Measurements from ENCODE around the gene CYP4A22. TPM values are rescaled to one million over a fixed set of nuclear protein-coding genes. Genes with fewer than 3 reads are reported as not detected.

CYP4A22 gene
- total RNA-seq, 4 donors from 2014 or later, result not detected

DNA sequence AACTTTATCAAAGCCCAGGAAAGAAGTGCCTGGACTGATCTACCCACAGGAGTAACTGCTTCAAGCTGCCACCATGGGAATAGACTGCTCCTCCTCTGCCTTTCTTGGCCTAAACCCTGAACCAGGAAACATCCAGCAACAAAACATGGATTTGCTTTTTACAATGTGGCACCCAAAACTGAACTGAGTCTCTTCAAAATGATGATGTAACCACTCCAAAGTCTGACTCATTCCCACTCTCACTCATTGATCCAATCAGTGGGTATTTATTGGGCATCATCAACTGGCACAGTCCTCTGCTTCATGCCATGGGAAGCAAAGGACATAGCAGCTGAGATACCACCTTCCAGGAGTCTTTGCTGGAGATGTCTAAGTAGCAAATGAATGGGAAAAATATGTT, 23.5 kb downstream of the CYP4A22 start:
- Histone ChIP-seq H3K27me3 (no peaks in the 10 kb centered on the region), H3K27ac (no peak overlapping the region), H3K4me1 (no peaks in the 10 kb centered on the region), H3K9me3 (peaks cover 5% of the 10 kb centered on the region), H3K4me3 (no peak overlapping the region), H3K36me3 (no peaks in the 10 kb centered on the region)
- DNase-seq (ENCODE audit: low spot score in 2 of 2), result no peak
- no peak for TF ChIP-seq EP300 (IDR thresholded peaks at IDR 0.05)
- no peak for TF ChIP-seq POLR2A (IDR thresholded peaks at IDR 0.05)
- TF ChIP-seq, protein P1, sequence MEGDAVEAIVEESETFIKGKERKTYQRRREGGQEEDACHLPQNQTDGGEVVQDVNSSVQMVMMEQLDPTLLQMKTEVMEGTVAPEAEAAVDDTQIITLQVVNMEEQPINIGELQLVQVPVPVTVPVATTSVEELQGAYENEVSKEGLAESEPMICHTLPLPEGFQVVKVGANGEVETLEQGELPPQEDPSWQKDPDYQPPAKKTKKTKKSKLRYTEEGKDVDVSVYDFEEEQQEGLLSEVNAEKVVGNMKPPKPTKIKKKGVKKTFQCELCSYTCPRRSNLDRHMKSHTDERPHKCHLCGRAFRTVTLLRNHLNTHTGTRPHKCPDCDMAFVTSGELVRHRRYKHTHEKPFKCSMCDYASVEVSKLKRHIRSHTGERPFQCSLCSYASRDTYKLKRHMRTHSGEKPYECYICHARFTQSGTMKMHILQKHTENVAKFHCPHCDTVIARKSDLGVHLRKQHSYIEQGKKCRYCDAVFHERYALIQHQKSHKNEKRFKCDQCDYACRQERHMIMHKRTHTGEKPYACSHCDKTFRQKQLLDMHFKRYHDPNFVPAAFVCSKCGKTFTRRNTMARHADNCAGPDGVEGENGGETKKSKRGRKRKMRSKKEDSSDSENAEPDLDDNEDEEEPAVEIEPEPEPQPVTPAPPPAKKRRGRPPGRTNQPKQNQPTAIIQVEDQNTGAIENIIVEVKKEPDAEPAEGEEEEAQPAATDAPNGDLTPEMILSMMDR (IDR thresholded peaks at IDR 0.05), result no peak
- TF ChIP-seq POLR2AphosphoS5 (IDR thresholded peaks at IDR 0.05), result no peak

DNA sequence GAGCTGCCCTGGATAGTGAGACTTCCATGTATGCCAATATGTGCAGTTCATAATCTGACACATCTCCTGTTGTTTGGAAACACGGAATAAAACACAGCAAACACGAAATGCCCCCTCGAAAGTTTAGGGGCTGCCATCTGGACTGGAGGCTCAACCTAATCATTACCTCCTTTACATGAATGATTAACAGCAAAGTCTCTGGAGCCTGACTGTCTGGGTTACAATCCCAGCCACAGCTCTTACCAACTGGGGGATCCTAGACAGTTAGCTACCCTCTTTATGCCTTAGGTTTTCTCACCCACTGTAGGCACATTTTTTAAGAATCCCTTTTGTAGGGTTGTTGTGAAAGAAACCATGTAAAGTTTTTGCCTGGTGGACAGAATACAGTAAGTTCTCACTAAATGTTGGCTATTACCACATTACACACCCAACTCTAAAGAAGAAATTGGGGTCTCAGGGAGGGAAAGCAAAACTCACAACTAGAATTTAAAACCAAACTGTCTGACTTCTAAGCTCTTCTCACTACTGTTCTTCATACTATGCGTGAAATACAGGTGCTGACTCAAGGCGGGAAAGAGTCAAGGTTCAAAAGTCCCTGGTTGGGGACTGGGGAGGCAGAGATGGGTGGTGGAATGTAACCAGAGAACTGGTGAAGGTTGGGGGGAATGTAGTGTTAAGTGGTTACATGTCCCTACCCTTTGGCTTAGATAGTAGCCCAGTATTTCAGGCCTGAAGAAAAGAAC, 24.2 kb downstream of the CYP4A22 start:
- no peaks in the 10 kb centered on the region for H3K36me3 ChIP-seq
- peaks cover 4% of the 10 kb centered on the region for H3K9me3 ChIP-seq
- no peak for DNase-seq (ENCODE audit: low spot score in 2 of 2)
- 74% methylated on average over 4 of the region's 5 CpGs for WGBS
- no peak overlapping the region for H3K27ac ChIP-seq
- TF ChIP-seq POLR2AphosphoS5 (IDR thresholded peaks at IDR 0.05), result no peak
- TF ChIP-seq, protein P1 (IDR thresholded peaks at IDR 0.05), result no peak
- no peak for TF ChIP-seq EP300 (IDR thresholded peaks at IDR 0.05)
- TF ChIP-seq POLR2A (IDR thresholded peaks at IDR 0.05), result no peak
- H3K27me3 ChIP-seq, result no peaks in the 10 kb centered on the region
- H3K4me1 ChIP-seq, result no peaks in the 10 kb centered on the region
- H3K4me3 ChIP-seq, result no peak overlapping the region

DNA sequence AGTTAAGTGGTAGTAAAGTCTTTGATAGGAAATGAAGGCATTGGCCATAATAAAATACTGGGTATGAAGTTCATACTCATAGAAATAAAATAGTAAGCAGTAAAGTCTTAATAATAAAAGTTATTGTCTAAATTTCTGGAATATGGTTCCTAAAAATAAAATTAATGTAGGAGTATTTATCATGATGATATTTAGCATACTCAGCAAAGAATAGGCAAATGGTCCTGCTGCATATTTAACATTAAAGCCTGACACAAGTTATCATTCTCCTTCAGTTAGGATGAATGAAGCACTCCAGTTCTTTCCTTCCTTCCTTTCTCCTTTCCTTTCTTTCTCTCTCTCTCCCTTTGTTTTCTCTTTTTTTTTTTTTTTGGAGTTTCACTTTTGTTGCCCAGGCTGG, 27.3 kb downstream of the CYP4A22 start:
- no peaks in the 10 kb centered on the region for H3K4me1 ChIP-seq
- no peak overlapping the region for H3K27ac ChIP-seq
- no peak overlapping the region for H3K4me3 ChIP-seq
- H3K27me3 ChIP-seq, result no peaks in the 10 kb centered on the region
- no peak for DNase-seq (ENCODE audit: low spot score in 2 of 2)
- H3K36me3 ChIP-seq, result no peaks in the 10 kb centered on the region
- TF ChIP-seq, protein P1 (IDR thresholded peaks at IDR 0.05), result no peak
- TF ChIP-seq POLR2A (IDR thresholded peaks at IDR 0.05) (no peak), EP300 (IDR thresholded peaks at IDR 0.05) (no peak), POLR2AphosphoS5 (IDR thresholded peaks at IDR 0.05) (no peak)
- no peaks in the 10 kb centered on the region for H3K9me3 ChIP-seq

DNA sequence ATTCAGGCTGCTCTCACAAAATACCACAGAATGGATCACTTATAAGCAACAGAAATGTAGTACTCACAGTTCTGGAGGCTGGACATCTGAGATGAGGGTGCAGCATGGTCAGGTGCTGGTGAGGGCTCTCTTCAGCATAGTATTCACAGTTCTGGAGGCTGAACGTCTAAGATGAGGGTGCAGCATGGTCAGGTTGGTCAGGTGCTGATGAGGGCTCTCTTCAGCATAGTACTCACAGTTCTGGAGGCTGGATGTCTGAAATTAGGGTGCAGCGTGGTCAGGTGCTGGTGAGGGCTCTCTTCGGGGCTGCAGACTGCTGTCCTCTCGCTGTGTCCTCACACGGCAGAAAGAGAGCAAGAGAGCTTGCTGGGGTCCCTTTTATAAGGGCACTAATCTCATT, 35.5 kb downstream of the CYP4A22 start:
- H3K27me3 ChIP-seq, result no peaks in the 10 kb centered on the region
- no peak overlapping the region for H3K27ac ChIP-seq
- no peak for TF ChIP-seq POLR2A (IDR thresholded peaks at IDR 0.05)
- TF ChIP-seq POLR2AphosphoS5 (IDR thresholded peaks at IDR 0.05), result no peak
- no peak for TF ChIP-seq EP300 (IDR thresholded peaks at IDR 0.05)
- TF ChIP-seq, protein P1 (IDR thresholded peaks at IDR 0.05), result no peak
- H3K36me3 ChIP-seq, result no peaks in the 10 kb centered on the region
- no peak for DNase-seq (ENCODE audit: low spot score in 2 of 2)
- H3K9me3 ChIP-seq, result no peaks in the 10 kb centered on the region
- no peak overlapping the region for H3K4me3 ChIP-seq
- peaks cover 7% of the 10 kb centered on the region for H3K4me1 ChIP-seq
- WGBS, result 89% methylated on average over 5 of the region's 5 CpGs

DNA sequence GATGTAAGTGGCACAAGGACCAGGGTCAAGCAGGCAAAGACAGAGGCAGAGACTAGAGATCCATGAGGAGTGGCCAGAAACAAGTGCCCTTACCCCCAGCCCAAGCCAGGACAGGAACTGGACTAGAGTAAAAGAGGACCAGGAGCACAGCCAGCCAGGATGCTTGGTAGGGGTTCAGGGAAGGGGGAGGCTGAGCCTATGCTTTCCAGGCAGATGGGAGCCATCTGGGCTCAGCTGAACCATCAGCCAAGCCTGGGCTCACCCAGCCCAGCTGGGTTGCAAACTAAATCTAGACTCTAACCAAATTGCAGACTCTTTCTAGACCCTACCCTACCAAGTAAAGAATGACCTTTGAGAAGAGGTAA, 37.4 kb downstream of the CYP4A22 start:
- no peak for TF ChIP-seq POLR2AphosphoS5 (IDR thresholded peaks at IDR 0.05)
- no peak for TF ChIP-seq POLR2A (IDR thresholded peaks at IDR 0.05)
- no peak for TF ChIP-seq EP300 (IDR thresholded peaks at IDR 0.05)
- TF ChIP-seq, protein P1 (IDR thresholded peaks at IDR 0.05), result no peak
- Histone ChIP-seq H3K9me3 (no peaks in the 10 kb centered on the region), H3K4me1 (peaks cover 11% of the 10 kb centered on the region), H3K36me3 (no peaks in the 10 kb centered on the region), H3K27me3 (no peaks in the 10 kb centered on the region), H3K4me3 (no peak overlapping the region), H3K27ac (no peak overlapping the region)
- DNase-seq (ENCODE audit: low spot score in 2 of 2), result no peak
